ENCODE data around the gene SLIT1. TPM values are rescaled to one million over a fixed set of nuclear protein-coding genes. Genes with fewer than 3 reads are reported as not detected.

SLIT1 gene
- total RNA-seq, 1 experiment from 2014 or later = not detected

- DNase-seq (ENCODE audit: unreplicated experiment) = no peak
- Mint-ChIP-seq H3K27ac (ENCODE audit: low read depth, unreplicated experiment) (no peak overlapping the region), H3K27me3 (ENCODE audit: insufficient read depth, unreplicated experiment) (no peaks in the 10 kb centered on the region), H3K36me3 (ENCODE audit: insufficient read depth, unreplicated experiment) (peaks cover 6% of the 10 kb centered on the region), H3K9me3 (ENCODE audit: unreplicated experiment) (no peaks in the 10 kb centered on the region), H3K4me1 (ENCODE audit: insufficient read depth, unreplicated experiment) (no peaks in the 10 kb centered on the region), H3K4me3 (ENCODE audit: unreplicated experiment) (no peak overlapping the region)
- intact Hi-C loops (cut with micrococcal nuclease) = no loop called here
- no peak for TF ChIP-seq CTCF (IDR thresholded peaks at IDR 0.05; ENCODE audit: unreplicated experiment)
- ChIA-PET CTCF (interaction anchor here (1.6 kb wide), 1 partner anchor 19 kb away, joined by 6 read pairs; no protein-coding TSS in a partner anchor), POLR2A (no interaction called here)
- BruUV-seq (replicated peaks) = no TSS peak
Observed at GRCh38 chr10:97229322-97230015, 43.7 kb upstream of the SLIT1 start.

- POLR2A ChIA-PET = no interaction called here
- no peak for DNase-seq (ENCODE audit: unreplicated experiment)
- Mint-ChIP-seq H3K36me3 (ENCODE audit: insufficient read depth, unreplicated experiment) (peaks cover 6% of the 10 kb centered on the region), H3K9me3 (ENCODE audit: unreplicated experiment) (no peaks in the 10 kb centered on the region), H3K4me1 (ENCODE audit: insufficient read depth, unreplicated experiment) (no peaks in the 10 kb centered on the region), H3K4me3 (ENCODE audit: unreplicated experiment) (no peak overlapping the region), H3K27ac (ENCODE audit: low read depth, unreplicated experiment) (no peak overlapping the region), H3K27me3 (ENCODE audit: insufficient read depth, unreplicated experiment) (no peaks in the 10 kb centered on the region)
- intact Hi-C loops (cut with micrococcal nuclease) = no loop called here
- CTCF ChIA-PET = interaction anchor here (0.6 to 6.1 kb wide), 3 partner anchors 13 to 18 kb away, joined by 3 to 53 read pairs (median 6); no protein-coding TSS in a partner anchor
- BruUV-seq (replicated peaks) = no TSS peak
- TF ChIP-seq CTCF (IDR thresholded peaks at IDR 0.05; ENCODE audit: unreplicated experiment) = no peak
Observed at GRCh38 chr10:97228775-97229157, 43.0 kb upstream of the SLIT1 start.

- no peak for TF ChIP-seq CTCF (IDR thresholded peaks at IDR 0.05; ENCODE audit: unreplicated experiment)
- H3K9me3 Mint-ChIP-seq (ENCODE audit: unreplicated experiment) = no peaks in the 10 kb centered on the region
- H3K27me3 Mint-ChIP-seq (ENCODE audit: insufficient read depth, unreplicated experiment) = no peaks in the 10 kb centered on the region
- intact Hi-C loops (cut with micrococcal nuclease) = no loop called here
- H3K4me3 Mint-ChIP-seq (ENCODE audit: unreplicated experiment) = no peak overlapping the region
- BruUV-seq (replicated peaks) = no TSS peak
- no peaks in the 10 kb centered on the region for H3K4me1 Mint-ChIP-seq (ENCODE audit: insufficient read depth, unreplicated experiment)
- CTCF ChIA-PET = interaction anchor here (0.6 to 6.1 kb wide), 2 partner anchors 12 to 17 kb away, joined by 3 to 53 read pairs; no protein-coding TSS in a partner anchor
- POLR2A ChIA-PET = interaction anchor here (0.6 kb wide), 1 partner anchor 583 kb away, joined by 3 read pairs; no protein-coding TSS in a partner anchor
- H3K36me3 Mint-ChIP-seq (ENCODE audit: insufficient read depth, unreplicated experiment) = peaks cover 6% of the 10 kb centered on the region
- no peak for DNase-seq (ENCODE audit: unreplicated experiment)
- H3K27ac Mint-ChIP-seq (ENCODE audit: low read depth, unreplicated experiment) = no peak overlapping the region
Observed at GRCh38 chr10:97228130-97228774, 42.5 kb upstream of the SLIT1 start.

- H3K4me3 Mint-ChIP-seq (ENCODE audit: unreplicated experiment) = no peak overlapping the region
- CTCF ChIA-PET = interaction anchor here (0.8 to 6.1 kb wide), 3 partner anchors 8 to 189 kb away, joined by 4 to 53 read pairs (median 6); no protein-coding TSS in a partner anchor
- no peak for DNase-seq (ENCODE audit: unreplicated experiment)
Observed at GRCh38 chr10:97226398-97226797, 40.6 kb upstream of the SLIT1 start.

More at GRCh38 chr10:97226398-97226797, 40.6 kb upstream of the SLIT1 start:
- BruUV-seq (replicated peaks) = no TSS peak
- H3K27me3 Mint-ChIP-seq (ENCODE audit: insufficient read depth, unreplicated experiment) = no peaks in the 10 kb centered on the region
- no peaks in the 10 kb centered on the region for H3K9me3 Mint-ChIP-seq (ENCODE audit: unreplicated experiment)
- no peak overlapping the region for H3K27ac Mint-ChIP-seq (ENCODE audit: low read depth, unreplicated experiment)
- H3K36me3 Mint-ChIP-seq (ENCODE audit: insufficient read depth, unreplicated experiment) = peaks cover 6% of the 10 kb centered on the region
- intact Hi-C loops (cut with micrococcal nuclease) = no loop called here
- POLR2A ChIA-PET = no interaction called here
- H3K4me1 Mint-ChIP-seq (ENCODE audit: insufficient read depth, unreplicated experiment) = no peaks in the 10 kb centered on the region
- TF ChIP-seq CTCF (IDR thresholded peaks at IDR 0.05; ENCODE audit: unreplicated experiment) = no peak

Data from MCF 10A (cell line).